GM19455 (cell line): Measurements from ENCODE around the gene MST1.

ENCODE experiments used
- ATAC-seq: cut with Tn5 transposase; IDR thresholded peaks from one replicate; pipeline ENCODE4 v1.9.1; 2021; ENCODE audit not compliant: unreplicated experiment

The MST1 gene

DNA sequence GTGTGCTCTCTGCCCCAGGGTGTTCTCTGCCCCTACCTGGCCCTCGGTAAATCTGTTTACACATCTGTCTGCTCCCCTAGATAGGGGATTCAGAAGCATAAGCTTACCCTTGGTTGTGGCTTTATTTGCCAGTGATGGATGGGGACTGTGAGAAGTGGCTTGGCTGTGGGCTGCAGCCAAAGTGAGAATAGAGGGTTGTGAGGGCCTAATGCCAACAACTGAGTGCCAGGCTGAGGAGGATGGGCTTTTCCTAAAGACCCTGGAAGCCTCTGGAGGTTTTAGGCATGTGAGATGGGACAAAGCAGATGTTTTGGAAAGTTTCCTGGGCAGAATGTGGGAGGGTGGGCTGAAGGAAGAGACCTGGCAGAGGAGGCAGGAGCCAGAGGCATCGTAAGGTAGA is 30.6 kb downstream of the MST1 start:
- ATAC-seq, result no peak

DNA sequence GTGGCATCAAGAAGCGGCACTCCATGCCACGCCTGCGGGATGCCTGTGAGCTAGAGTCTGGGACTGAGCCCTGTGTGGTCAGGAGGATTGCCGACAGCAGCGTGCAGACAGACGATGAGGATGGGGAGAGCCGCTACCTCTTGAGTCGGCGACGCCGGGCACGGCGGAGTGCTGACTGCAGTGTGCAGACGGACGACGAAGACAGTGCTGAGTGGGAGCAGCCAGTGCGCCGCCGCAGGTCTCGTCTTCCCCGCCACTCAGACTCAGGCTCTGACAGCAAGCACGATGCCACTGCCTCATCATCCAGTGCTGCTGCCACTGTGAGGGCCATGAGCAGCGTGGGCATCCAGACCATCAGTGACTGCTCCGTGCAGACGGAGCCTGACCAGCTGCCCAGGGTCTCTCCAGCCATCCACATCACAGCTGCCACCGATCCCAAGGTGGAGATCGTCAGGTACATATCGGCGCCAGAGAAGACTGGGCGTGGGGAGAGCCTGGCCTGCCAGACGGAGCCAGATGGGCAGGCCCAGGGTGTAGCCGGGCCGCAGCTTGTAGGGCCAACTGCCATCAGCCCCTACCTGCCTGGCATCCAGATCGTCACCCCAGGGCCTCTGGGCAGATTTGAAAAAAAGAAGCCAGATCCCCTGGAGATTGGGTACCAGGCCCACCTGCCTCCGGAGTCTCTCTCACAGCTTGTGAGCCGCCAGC is 31.9 kb downstream of the MST1 start:
- ATAC-seq, result no peak

- ATAC-seq, result no peak
These were observed 32.6 kb downstream of the MST1 start for GRCh38 chr3:49656541-49657112.

GRCh38 chr3:49655731-49656285 is 33.5 kb downstream of the MST1 start:
- ATAC-seq, result no peak

- no peak for ATAC-seq
These were observed 34.2 kb downstream of the MST1 start for GRCh38 chr3:49654955-49655556.

GRCh38 chr3:49654176-49654825 is 35.0 kb downstream of the MST1 start:
- ATAC-seq, result no peak

DNA sequence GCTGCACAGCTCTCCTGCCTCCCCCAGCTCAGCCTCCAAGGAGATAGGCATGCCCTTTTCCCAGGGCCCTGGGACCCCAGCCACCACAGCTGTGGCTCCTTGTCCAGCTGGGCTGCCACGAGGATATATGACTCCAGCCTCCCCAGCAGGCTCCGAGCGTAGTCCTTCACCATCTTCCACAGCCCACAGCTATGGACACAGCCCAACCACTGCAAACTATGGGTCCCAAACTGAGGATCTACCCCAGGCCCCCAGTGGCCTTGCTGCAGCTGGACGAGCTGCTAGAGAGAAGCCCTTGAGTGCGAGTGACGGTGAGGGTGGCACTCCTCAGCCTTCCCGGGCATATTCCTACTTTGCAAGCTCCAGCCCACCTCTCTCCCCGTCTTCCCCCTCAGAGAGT is 35.7 kb downstream of the MST1 start:
- no peak for ATAC-seq

- ATAC-seq, result no peak
These were observed 36.3 kb downstream of the MST1 start for GRCh38 chr3:49652903-49653415.

DNA sequence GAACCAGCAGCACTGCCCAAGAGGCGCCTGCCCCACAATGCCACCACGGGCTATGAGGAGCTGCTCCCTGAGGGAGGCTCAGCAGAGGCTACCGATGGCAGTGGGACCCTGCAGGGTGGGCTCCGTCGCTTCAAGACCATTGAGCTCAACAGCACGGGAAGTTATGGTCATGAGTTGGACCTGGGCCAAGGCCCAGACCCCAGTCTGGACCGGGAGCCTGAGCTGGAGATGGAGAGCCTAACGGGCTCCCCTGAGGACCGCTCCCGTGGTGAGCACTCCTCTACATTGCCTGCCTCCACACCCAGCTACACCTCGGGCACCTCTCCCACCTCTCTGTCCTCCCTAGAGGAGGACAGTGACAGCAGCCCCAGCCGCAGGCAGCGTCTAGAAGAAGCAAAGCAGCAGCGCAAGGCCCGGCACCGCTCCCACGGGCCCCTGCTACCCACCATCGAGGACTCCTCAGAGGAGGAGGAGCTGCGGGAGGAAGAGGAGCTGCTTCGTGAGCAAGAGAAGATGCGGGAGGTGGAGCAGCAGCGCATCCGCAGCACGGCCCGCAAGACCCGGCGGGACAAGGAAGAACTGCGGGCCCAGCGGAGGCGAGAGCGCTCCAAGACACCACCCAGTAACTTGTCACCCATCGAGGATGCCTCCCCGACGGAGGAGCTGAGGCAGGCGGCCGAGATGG is 36.9 kb downstream of the MST1 start:
- no peak for ATAC-seq

DNA sequence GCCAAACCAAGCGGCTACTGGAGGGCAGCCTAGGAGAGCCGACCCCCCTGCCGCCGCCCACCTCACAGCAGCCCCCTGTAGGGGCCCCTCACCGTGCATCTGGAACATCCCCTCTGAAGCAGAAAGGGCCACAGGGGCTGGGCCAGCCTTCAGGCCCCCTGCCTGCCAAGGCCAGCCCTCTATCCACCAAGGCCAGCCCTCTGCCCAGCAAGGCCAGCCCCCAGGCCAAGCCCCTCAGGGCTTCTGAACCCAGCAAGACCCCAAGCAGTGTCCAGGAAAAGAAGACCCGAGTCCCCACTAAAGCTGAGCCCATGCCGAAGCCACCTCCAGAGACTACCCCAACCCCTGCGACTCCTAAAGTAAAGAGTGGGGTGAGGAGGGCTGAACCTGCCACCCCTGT is 38.6 kb downstream of the MST1 start:
- no peak for ATAC-seq

DNA sequence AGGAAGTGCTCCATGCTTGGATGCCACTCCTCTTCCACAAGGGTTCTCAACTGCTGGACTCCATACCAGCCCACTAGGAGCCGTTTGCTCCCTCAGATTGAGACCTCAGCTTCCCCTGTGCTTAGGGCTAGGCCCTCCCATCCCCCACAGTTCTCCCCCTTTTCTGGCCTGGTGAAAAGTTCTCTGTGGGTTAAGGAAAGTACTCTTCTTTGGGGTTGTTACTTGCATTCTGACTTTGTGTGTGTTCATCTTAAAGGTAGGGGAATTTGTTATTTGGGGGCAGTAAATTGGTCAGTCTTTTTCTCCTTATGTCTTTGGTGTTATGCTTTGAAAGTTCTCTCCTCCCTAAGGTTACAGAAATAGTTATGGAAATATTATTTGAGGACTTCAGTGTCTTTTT is 39.1 kb downstream of the MST1 start:
- ATAC-seq, result no peak

- ATAC-seq, result no peak
These were observed 39.7 kb downstream of the MST1 start for GRCh38 chr3:49649576-49649975.

DNA sequence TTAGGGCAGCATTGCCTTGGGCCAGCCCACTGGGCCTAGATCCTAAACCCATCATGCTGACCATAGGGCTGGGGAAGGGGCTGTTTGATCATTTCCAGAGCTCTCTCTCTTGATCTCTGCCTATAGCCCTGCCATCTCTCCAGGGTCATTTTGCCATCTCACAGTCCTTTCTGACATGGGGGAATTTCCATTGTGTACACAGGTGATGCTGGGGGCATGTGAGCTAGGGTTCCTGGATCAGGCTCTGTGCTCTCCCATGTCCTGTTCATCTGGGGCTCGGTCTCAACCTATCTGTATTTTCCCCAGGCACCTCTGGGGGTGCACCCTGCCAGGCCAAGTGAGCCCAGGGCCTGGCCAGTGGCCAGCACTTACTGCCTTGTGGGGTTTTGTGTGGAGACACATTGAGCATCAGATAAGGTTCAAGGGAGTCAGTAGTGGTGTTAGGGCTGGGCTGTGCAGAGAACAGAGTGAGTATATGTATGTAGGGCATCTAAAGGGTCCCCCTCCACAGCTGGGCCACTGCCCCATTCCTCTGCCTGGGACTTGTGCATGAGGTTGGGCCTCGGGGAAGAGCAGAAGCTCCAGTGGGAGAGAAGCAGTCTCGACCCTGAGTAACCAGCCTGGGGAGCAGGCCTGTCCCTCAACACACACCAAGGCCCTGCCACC is 40.8 kb downstream of the MST1 start:
- ATAC-seq, result no peak

GRCh38 chr3:49647741-49648140 is 41.5 kb downstream of the MST1 start:
- no peak for ATAC-seq

GRCh38 chr3:49646236-49646635 is 43.0 kb downstream of the MST1 start:
- no peak for ATAC-seq

DNA sequence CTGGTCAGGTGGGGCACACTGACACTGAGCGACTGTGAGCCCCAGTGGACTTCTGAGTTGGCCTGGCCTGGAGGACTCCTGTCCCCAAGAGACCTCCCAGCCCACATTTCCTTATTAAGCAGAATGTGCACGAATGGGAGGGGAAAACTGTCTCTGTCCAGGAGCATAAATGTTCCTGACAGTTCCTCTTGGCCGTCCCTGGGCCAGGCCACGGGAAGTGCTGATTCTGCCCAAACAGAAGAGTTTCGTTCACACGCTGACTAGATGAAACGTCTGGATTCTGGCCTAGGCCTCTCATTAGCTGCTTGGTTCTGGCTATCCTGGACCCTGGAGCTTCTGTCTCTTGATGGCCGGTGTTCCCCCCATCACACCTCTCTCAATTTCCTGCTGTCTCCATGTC is 44.6 kb downstream of the MST1 start:
- no peak for ATAC-seq

- ATAC-seq, result no peak
These were observed 46.5 kb downstream of the MST1 start for GRCh38 chr3:49642708-49643145.

- no peak for ATAC-seq
These were observed 47.2 kb downstream of the MST1 start for GRCh38 chr3:49641921-49642707.

- no peak for ATAC-seq
These were observed 48.0 kb downstream of the MST1 start for GRCh38 chr3:49641292-49641691.

DNA sequence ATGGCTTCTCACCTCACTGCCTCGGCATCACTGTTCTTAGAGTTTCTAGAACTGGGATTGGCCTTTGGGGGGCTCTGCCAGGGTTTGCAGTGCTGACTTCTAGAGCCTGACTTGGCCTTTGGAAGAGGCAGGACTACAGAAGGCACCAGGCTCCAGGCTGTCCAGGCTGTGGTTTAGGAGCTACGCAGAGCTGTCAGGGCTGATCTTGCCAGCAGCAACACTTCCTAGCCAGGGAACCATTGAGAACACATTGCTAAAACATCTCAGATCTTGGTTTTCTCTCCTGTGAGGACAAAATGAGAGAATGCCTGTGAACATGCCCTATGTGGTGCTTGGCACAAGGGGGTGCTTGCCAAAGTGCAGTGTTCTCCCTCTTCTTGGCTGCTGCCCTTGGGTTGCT is 49.7 kb downstream of the MST1 start:
- ATAC-seq, result no peak
